Bronchial epithelial cell (primary cell): ENCODE measurements around the gene NRIP1. TPM values are rescaled to one million over a fixed set of nuclear protein-coding genes. Genes with fewer than 3 reads are reported as not detected.

ENCODE experiments used
- DNase-seq: peaks from one replicate; pipeline ENCODE4 v3.0.0-alpha.2; 2010; ENCODE audit warnings: low read depth
- FAIRE-seq: peaks from 2 replicates; lab custom pipeline; 2011; peaks lifted over from hg19 to GRCh38; lab: Jason Lieb, UNC
- H3K27me3 ChIP-seq: 2 replicates; pipeline ENCODE4 v1.5.1; 2011; ENCODE audit warnings: low read length; ENCODE audit not compliant: control insufficient read depth, insufficient read depth
- H3K36me3 ChIP-seq: 2 replicates; pipeline ENCODE4 v1.5.1; 2011; ENCODE audit warnings: low read length; ENCODE audit not compliant: control insufficient read depth, insufficient read depth
- H3K4me3 ChIP-seq: 2 replicates; pipeline ENCODE4 v1.5.1; 2011; ENCODE audit warnings: mild to moderate bottlenecking, low read depth, low read length, control low read depth
- CTCF ChIP-seq: IDR thresholded peaks from 2 replicates; pipeline ENCODE4 v1.5.1; 2011; ENCODE audit warnings: mild to moderate bottlenecking, moderate library complexity, low read length, control low read depth, inconsistent platforms; ENCODE audit not compliant: insufficient read depth, severe bottlenecking
- total RNA-seq: library from RNA; depleted of rRNA; stranded (reverse); fragments of >200 nt; gene quantifications from 2 replicates; pipeline ENCODE4 v1.2.1, GENCODE V29; 2014

NRIP1 gene
- total RNA-seq, 1 donor from 2014 or later = 64.0 TPM

- FAIRE-seq = no peak
- no peaks in the 10 kb centered on the region for H3K27me3 ChIP-seq
- no peak overlapping the region for H3K4me3 ChIP-seq
- no peak for DNase-seq
- no peak for TF ChIP-seq CTCF
- H3K36me3 ChIP-seq = no peaks in the 10 kb centered on the region
Measured at GRCh38 chr21:14917762-14918161, 147.0 kb downstream of the NRIP1 start.

GRCh38 chr21:14916676-14917141, 148.1 kb downstream of the NRIP1 start:
- Histone ChIP-seq H3K27me3 (no peaks in the 10 kb centered on the region), H3K36me3 (no peaks in the 10 kb centered on the region), H3K4me3 (no peak overlapping the region)
- FAIRE-seq (no peak), DNase-seq (peak; percentile 23)
- no peak for TF ChIP-seq CTCF

- no peak for FAIRE-seq
- no peak for DNase-seq
- no peaks in the 10 kb centered on the region for H3K27me3 ChIP-seq
Measured at GRCh38 chr21:14913638-14914037, 151.2 kb downstream of the NRIP1 start.

GRCh38 chr21:14911351-14911750, 153.4 kb downstream of the NRIP1 start:
- FAIRE-seq (no peak), DNase-seq (peak; percentile 40)
- TF ChIP-seq CTCF = no peak

More at GRCh38 chr21:14913638-14914037, 151.2 kb downstream of the NRIP1 start:
- Histone ChIP-seq H3K4me3 (no peak overlapping the region), H3K36me3 (no peaks in the 10 kb centered on the region)
- no peak for TF ChIP-seq CTCF

More at GRCh38 chr21:14911351-14911750, 153.4 kb downstream of the NRIP1 start:
- H3K4me3 ChIP-seq = no peak overlapping the region
- H3K27me3 ChIP-seq = no peaks in the 10 kb centered on the region
- no peaks in the 10 kb centered on the region for H3K36me3 ChIP-seq
